CD1c-positive myeloid dendritic cell (primary cell): ENCODE results near the gene GJC2.
A peak's percentile ranks its signal among the peaks of the same experiment; 100 is the strongest.

Experiments
- DNase-seq: peaks from one replicate; pipeline ENCODE4 v3.0.0-alpha.2; 2016; ENCODE audit errors: extremely low spot score

GJC2 gene

GRCh38 chr1:228158151-228159007 lies 8.6 kb downstream of the GJC2 start:
- no peak for DNase-seq

GRCh38 chr1:228159008-228159665 lies 9.4 kb downstream of the GJC2 start:
- no peak for DNase-seq

- no peak for DNase-seq
Observed at GRCh38 chr1:228160201-228160761, 10.6 kb downstream of the GJC2 start.

GRCh38 chr1:228161362-228161761 lies 11.6 kb downstream of the GJC2 start:
- peak; percentile 49 for DNase-seq

- DNase-seq = no peak
Observed at GRCh38 chr1:228161866-228162265, 12.1 kb downstream of the GJC2 start.

- DNase-seq = no peak
Observed at GRCh38 chr1:228162286-228163006, 12.7 kb downstream of the GJC2 start.

GRCh38 chr1:228163007-228163753 lies 13.4 kb downstream of the GJC2 start:
- DNase-seq = peak; percentile 56

- no peak for DNase-seq
Observed at GRCh38 chr1:228163776-228164519, 14.2 kb downstream of the GJC2 start.

GRCh38 chr1:228164561-228165371 lies 15.0 kb downstream of the GJC2 start:
- peak; percentile 74 for DNase-seq

- DNase-seq = peak; percentile 100
Observed at GRCh38 chr1:228165372-228166169, 15.8 kb downstream of the GJC2 start, which contains the start of gene IBA57. Gene IBA57 (plus strand): TSS chr1:228165804. CDS start chr1:228165817, 13 bp downstream.

GRCh38 chr1:228166170-228166936 lies 16.6 kb downstream of the GJC2 start:
- peak; percentile 81 for DNase-seq

GRCh38 chr1:228168563-228169270 lies 19.0 kb downstream of the GJC2 start:
- DNase-seq = no peak

GRCh38 chr1:228169345-228169744 lies 19.6 kb downstream of the GJC2 start:
- DNase-seq = no peak

GRCh38 chr1:228170666-228171065 lies 20.9 kb downstream of the GJC2 start:
- DNase-seq = no peak

- DNase-seq = no peak
Observed at GRCh38 chr1:228171221-228171891, 21.6 kb downstream of the GJC2 start.

- no peak for DNase-seq
Observed at GRCh38 chr1:228172591-228173527, 23.1 kb downstream of the GJC2 start.
